Astrocyte of the spinal cord (primary cell): ENCODE measurements around the gene ANO10.
A peak's percentile ranks its signal among the peaks of the same experiment; 100 is the strongest.

Source experiments
- DNase-seq: peaks from one replicate; pipeline ENCODE4 v3.0.0; 2011; ENCODE audit warnings: low read depth, low spot score
- H3K4me3 ChIP-seq: 2 replicates; pipeline ENCODE4 v1.5.1; 2011; ENCODE audit warnings: low read depth, mild to moderate bottlenecking, low read length, moderate library complexity
- CTCF ChIP-seq: IDR thresholded peaks from 2 replicates; pipeline ENCODE4 v1.5.1; 2012; ENCODE audit warnings: low read depth, mild to moderate bottlenecking, low read length, inconsistent platforms
- in situ Hi-C: cut with HindIII; loops from 2 replicates; pipeline ENCODE4 v1.10.0; 2017; ENCODE audit warnings: low sequenced_read_pairs

ANO10 gene

DNA sequence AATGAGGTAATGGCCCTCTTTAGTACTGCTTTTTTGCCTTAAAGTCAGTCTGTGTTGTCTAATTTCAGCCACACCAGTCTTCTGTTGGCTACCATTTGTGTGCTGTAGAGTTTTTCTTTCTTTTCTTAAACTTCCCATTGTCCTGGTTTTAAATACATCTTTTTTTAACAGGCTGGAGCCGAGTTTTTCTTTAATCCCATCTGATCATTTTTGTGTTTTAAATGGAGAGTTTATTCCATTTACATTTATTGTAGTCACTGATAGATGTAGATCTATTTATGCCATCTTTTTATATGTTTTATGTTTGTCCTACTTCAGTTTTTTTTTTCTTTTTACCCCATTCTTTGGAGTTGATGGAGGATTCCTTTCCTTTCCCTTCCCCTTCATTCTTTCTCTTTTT is 286.0 kb downstream of the ANO10 start:
- no peak for DNase-seq
- no peak overlapping the region for H3K4me3 ChIP-seq
- no peak for TF ChIP-seq CTCF
- in situ Hi-C loops = no loop called here

DNA sequence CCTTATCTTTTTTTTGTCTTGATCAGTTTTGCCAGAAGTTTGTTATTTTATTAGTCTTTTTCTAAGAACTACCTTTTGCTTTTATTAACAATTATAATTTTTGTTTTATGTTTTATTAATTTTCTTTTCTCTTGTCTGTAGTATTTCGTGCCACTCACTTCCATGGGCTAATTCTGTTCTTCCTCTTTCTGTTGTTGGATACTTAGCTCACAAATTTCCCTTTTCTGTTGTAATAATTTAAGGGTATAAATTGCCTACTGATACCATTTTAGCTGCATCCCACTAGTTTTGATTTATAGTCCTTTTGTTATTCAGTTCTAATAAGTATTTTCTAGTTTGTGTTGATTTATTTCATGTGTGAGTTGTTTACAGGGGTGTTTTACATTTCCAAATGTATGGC is 286.8 kb downstream of the ANO10 start:
- H3K4me3 ChIP-seq = no peak overlapping the region
- in situ Hi-C loops = no loop called here
- no peak for DNase-seq
- no peak for TF ChIP-seq CTCF

DNA sequence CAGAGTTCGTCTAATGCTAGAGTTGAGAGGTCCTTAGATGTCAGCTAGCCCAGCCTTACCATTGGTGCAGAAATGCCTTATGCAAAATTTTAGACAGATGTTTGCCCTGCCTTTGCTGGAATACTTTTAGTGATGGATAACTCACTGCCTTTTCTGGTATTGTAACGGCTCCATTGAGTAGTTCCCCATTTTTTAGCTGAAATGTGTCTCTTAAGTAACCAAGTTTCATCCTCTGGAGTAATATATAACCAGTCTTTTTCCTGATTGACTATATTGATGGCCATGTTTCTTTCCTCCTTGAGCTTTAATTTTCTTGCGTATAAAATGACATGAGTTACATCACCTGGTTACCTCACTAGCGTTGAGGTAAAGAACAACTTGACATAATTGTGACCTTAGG is 290.4 kb downstream of the ANO10 start:
- no peak overlapping the region for H3K4me3 ChIP-seq
- no peak for DNase-seq
- in situ Hi-C loops = no loop called here
- TF ChIP-seq CTCF = no peak

GRCh38 chr3:43330981-43331380 is 290.8 kb downstream of the ANO10 start:
- in situ Hi-C loops = no loop called here
- H3K4me3 ChIP-seq = no peak overlapping the region
- DNase-seq = peak; percentile 61
- TF ChIP-seq CTCF = no peak

- in situ Hi-C loops = no loop called here
These were observed 293.2 kb downstream of the ANO10 start for GRCh38 chr3:43328653-43329052.

DNA sequence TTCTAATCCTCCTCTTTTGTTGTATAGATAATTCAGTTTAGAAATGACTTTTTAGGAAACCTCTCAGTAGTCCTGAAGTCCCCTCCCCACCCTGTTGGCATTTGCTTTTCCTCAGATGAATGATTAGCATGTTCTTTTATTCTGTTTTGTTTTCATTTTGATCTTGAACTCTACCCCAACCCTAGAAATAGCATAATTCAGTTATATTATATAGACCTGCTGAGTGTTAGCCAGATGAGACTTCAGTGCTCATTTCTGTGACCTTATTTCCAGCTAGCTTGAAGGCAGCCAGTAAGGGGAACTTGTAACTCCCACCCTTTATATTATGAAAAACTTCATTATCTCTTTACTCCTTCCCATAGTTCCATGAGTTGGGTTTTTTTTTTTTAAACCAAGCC is 294.2 kb downstream of the ANO10 start:
- DNase-seq = no peak
- no peak overlapping the region for H3K4me3 ChIP-seq
- TF ChIP-seq CTCF = no peak
- in situ Hi-C loops = no loop called here

More at GRCh38 chr3:43328653-43329052, 293.2 kb downstream of the ANO10 start:
- H3K4me3 ChIP-seq = no peak overlapping the region
- TF ChIP-seq CTCF = no peak
- no peak for DNase-seq
